ENCODE measurements around the gene THAP12.

Gene THAP12

GRCh38 chr11:76303399-76303798, 77.5 kb downstream of the THAP12 start:
- no peak for DNase-seq (ENCODE audit: low spot score)

- DNase-seq (ENCODE audit: low spot score): no peak
Measured at GRCh38 chr11:76302996-76303395, 77.9 kb downstream of the THAP12 start.

Measured in iPS-NIHi11 (cell line).